GM12892 (cell line): ENCODE results near the gene RARRES2.

Experiments used
- DNase-seq: peaks from one replicate; pipeline ENCODE4 v3.0.0; 2011; ENCODE audit not compliant: insufficient read length
- FAIRE-seq: peaks from 2 replicates; lab custom pipeline; 2011; peaks lifted over from hg19 to GRCh38; lab: Jason Lieb, UNC
- POLR2A ChIP-seq: IDR thresholded peaks from 2 replicates; pipeline ENCODE4 v1.6.1; 2011; ENCODE audit warnings: low read depth, low read length, control low read depth
- POLR2AphosphoS5 ChIP-seq: IDR thresholded peaks from 2 replicates; pipeline ENCODE4 v1.6.1; 2011; ENCODE audit warnings: low read depth, low read length, control low read depth
- TAF1 ChIP-seq: IDR thresholded peaks from 2 replicates; pipeline ENCODE4 v1.6.1; 2011; ENCODE audit warnings: low read depth, mild to moderate bottlenecking, control low read depth, low read length, borderline replicate concordance

The RARRES2 gene

DNA sequence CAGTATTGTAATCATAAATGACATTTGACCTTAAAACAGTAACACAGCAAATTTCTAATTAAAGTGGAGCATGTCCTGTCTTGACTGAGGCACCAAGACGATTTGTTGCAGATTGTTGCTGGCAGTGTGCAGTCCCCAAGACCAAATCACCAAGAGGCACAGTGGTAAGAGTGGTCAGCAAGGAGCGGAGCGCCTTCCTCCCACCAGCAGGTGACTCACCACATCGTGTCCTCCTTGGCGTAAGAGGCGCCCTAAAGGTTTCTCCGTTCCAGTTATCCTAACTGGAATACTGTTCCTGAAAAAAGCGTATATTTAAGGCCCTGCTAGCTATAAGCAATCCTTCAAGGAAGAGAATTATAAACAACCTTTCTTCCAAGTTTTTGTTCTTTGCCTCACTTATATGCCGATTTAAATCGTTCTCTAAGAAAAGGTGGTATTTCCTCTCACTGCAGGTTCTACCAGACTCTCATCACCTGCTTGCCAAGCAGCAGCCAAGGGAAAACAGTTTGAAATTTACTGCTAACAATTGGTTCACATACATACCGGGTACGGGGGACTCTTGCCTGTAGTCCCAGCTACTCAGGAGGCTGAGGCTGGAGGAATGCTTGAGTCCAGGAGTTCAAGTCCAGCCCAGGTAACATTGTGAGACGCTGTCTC lies 16.5 kb upstream of the RARRES2 start:
- DNase-seq, result no peak
- FAIRE-seq, result no peak
- TF ChIP-seq TAF1, result no peak
- TF ChIP-seq POLR2AphosphoS5, result no peak
- no peak for TF ChIP-seq POLR2A

DNA sequence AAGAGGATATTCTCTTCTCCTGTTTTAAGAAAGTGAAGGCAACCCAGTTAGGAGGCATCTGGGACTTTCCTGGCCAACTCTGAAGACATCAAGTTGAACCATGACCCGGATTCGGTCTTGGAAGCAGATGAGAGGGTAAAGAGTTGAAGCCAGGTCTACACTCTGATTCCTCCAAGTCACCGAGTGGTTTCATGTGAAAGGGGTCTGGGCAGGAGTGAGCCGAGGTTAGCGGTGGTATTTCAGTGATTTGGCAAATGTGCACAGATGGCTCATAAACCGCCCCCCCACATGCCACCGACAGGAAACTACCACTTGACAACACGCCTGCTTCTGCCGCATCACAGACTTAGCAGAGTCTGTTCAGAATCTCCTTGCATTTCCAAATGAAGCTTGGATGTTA lies 15.8 kb upstream of the RARRES2 start:
- FAIRE-seq, result peak; percentile 82
- DNase-seq, result no peak
- TF ChIP-seq POLR2A (no peak), TAF1 (no peak), POLR2AphosphoS5 (no peak)

DNA sequence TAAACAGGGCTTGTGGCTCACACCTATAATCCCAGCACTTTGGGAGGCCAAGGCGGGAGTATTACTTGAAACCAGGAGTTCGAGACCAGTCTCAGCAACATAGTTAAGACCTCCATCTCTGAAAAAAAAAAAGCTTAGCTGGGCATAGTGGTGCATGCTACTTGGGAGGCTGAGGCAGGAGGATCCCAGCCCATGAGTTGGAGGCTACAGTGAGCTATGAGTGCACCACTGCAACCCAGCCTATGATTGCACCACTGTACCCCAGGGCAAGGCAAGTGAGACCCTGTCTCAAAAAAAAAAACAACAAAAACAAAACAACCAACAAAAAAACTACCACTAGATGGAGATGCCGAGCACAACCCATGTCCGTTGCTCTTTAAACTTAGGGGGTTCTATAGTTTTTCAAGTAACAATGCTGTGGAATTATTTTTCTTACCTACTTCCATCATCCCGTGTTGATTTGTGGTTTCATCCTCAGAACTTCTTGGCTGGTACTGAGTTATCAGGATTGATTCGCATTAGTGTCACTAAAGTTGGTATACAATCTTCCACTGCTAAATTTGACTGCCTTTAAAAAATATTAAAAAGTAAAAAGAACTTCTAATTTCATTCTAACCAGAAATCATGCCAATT lies 15.0 kb upstream of the RARRES2 start:
- no peak for DNase-seq
- TF ChIP-seq POLR2AphosphoS5 (no peak), TAF1 (no peak), POLR2A (no peak)
- FAIRE-seq, result peak; percentile 24

DNA sequence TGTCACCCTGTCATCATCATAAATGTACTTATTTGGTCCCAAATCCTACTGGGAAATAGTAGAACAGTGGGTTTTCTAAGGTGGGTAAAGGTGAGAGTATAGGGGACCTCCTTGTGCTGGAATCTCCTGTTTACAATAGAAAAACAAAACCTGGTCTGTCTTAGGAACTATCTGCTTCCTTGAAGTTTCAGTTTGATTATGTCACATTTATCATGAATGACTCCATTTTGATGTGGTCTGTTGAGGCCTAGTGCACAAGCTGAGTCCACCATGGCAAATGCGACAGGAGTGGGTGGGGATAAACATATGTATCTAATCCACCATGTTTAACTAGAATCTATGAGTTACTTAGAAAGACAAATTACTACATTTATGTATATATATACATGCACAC lies 14.2 kb upstream of the RARRES2 start:
- no peak for FAIRE-seq
- TF ChIP-seq POLR2A (no peak), TAF1 (no peak), POLR2AphosphoS5 (no peak)
- DNase-seq, result no peak

DNA sequence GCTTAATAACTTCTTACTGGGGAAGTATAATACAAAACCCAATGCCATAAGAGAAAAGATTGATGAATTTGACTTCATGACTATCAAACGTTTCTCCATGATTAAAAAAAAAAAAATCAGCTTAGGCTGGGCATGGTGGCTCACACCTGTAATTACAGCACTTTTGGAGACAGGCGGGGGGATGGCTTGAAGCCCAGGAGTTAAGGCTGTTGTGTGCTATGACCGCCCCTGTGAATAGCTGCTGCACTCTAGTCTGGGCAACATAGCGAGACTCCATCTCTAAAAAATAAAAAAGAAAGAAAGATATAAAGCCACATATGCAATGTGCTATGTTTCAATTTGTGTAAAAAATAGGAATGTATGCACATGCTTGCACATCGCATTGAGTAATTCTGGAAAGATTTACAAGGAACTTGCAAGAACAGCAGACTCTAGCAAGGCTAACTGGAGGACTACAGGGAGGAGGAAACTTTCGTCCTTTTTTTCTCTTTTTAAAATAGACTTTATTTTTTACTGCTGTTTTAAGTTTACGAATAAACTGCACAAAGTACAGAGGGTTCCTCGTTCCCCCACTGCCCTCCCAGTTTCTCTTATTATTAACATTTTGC lies 10.3 kb upstream of the RARRES2 start:
- no peak for TF ChIP-seq POLR2A
- TF ChIP-seq POLR2AphosphoS5, result no peak
- TF ChIP-seq TAF1, result no peak
- no peak for FAIRE-seq
- DNase-seq, result no peak

DNA sequence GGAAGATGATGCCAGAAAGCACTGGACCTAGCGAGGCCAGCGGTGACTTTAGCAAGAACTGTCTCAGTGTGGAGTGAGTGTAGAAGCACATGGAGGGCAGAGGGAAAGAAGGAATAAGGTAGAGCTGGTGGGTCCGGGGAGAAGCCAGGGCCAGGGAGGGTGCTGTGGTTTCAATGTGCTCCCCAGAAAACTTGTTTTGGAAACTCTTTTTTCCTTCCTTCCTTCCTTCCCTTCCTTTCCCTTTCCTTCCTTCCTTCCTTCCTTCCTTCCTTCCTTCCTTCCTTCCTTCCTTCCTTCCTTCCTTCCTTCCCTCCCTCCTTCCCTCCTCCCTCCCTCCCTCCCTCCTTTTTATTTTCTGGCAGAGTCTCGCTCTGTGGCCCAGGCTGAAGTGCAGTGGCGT lies 5.5 kb upstream of the RARRES2 start:
- no peak for DNase-seq
- FAIRE-seq, result no peak
- TF ChIP-seq TAF1 (no peak), POLR2AphosphoS5 (no peak), POLR2A (no peak)

DNA sequence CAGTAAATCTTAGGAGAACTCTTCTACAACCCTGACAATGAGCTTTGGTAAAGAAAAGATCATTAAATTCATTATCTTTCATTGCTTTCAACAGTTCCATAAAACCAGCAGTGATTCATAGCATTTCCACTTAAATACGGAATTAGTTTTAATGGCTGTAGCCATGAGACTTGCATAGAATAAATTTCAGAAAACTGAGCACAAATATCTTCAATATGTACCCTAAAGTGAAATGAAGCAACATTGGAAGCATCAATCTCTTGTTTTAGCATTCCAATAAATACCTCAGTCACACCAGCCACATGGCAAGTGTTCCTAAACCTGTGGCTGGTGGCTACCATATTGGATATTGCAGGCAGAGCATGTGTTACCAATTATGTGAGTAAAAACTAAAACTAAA lies 3.6 kb upstream of the RARRES2 start:
- DNase-seq, result no peak
- no peak for FAIRE-seq
- TF ChIP-seq POLR2A, result no peak
- no peak for TF ChIP-seq TAF1
- TF ChIP-seq POLR2AphosphoS5, result no peak

DNA sequence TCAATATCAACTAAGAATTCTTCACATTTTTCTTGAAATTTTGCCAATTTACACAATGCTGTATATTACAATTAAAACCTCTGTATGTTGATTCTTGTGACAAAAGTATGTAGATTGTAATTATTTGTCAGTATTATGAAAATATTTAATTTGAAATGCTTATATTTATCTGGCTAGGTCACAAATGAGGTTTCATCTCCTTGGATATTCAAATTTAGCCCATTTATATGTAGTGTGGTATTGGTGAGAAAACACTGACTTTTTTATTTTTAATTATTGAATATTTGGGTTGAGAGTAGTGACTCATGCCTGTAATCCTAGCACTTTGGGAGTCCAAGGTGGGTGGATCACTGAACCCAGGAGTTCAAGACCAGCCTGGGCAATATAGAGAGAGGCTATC lies 2.9 kb upstream of the RARRES2 start:
- TF ChIP-seq TAF1, result no peak
- no peak for TF ChIP-seq POLR2A
- no peak for TF ChIP-seq POLR2AphosphoS5
- DNase-seq (no peak), FAIRE-seq (no peak)

DNA sequence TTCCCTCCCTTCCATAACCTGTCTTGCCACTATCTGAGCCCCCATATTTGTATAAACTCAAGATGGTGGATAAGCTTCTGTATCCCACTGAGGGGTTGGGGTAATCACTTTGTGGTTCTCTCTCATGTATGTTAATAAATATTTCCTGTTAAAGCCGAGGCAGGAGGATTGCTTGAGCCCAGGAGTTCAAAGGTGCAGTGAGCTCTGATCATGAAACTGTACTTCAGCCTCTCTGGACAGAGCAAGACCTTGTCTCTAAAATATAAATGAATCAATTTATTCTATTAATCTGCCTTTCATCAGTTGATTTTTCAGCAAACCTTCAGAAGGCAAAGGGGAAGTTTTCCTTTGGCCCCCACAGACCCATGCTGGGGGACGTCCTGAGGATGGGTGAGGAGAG lies 1.8 kb upstream of the RARRES2 start:
- FAIRE-seq, result no peak
- TF ChIP-seq POLR2AphosphoS5 (no peak), POLR2A (no peak), TAF1 (no peak)

DNA sequence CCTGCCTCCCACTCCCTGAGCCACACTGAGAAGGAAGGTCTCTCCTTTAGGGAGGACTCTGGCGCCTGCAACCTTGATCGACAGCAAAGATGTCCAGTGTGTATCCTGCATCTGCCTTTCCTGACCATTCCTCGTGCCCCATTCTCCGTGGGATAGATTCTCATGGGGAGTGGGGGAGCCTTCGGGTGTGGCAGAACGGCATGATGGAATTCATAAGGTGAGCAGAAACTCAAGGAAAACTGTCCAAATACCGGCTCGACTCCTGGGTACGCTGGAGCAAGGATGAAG lies 636 bp upstream of the RARRES2 start:
- no peak for DNase-seq
- TF ChIP-seq POLR2A (no peak), TAF1 (no peak), POLR2AphosphoS5 (no peak)
- no peak for FAIRE-seq

More for the DNA sequence above, 1.8 kb upstream of the RARRES2 start:
- no peak for DNase-seq

DNA sequence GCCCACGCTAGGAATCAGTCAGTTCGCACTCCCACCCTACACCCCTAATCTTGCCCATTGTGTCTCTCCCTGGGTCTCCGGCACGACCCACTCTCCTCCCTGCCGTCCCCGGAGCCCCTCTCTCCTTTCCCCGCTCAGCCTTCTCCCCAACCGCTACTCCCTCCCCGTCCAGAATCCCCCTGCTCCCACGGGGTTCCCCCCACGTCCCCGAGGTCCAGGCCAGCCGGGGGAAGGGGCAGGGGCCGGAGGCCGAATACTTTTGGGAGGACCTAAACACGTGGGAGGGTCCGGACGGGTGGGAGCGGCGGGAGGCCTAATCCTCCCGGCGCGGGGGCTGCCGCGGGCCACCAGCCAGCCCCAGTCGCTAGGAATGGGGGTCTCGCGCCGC lies 560 bp downstream of the RARRES2 start:
- no peak for FAIRE-seq
- TF ChIP-seq TAF1, result no peak
- no peak for TF ChIP-seq POLR2A
- TF ChIP-seq POLR2AphosphoS5, result no peak
- no peak for DNase-seq

DNA sequence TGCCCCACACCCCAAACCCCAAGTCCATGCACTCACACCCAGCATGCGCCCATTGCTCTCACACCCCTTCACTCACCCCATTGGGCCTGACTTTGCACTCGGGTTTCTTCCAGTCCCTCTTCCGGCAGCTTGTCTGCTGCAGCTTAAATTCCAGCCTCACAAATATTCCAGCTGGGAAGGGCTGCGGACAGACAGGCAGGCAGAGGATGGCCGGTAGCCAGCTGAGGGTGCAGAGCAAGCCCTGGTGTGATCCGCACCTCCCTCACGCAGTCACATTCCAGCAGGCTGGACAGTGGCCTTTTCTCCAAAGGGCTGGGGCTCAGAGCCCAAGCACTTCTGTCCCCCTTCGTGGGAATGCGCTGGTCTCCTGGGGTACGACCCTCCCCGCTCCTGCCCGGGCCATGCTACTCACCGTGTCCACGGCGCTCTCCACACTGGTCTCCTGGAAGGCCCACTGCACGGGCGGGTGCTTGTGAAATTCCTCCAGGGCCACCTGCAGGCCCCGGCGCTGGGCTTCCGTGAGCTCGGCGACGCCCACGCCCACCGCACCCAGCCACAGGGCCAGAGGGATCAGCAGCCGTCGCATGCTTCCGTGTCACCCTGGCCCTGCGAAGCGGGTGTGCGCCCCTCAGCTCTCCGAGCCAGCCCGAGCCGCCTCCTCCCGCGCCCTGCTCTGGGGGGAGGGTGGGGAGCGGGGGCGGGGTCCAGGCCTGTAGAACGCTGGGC lies 1.2 kb downstream of the RARRES2 start:
- FAIRE-seq, result no peak
- no peak for DNase-seq
- TF ChIP-seq POLR2AphosphoS5 (no peak), TAF1 (no peak), POLR2A (no peak)
